Activated CD4-positive, alpha-beta T cell treated with anti-CD3 and anti-CD28 coated beads for 4 hours (primary cell): ENCODE data around the gene TNFRSF13B.
"Not testable (repeated sequence)": the region's sequence is repeated elsewhere in the genome, so short reads cannot be mapped to it uniquely, and the experiment has no call there.

ENCODE experiments used
- DNase-seq, 2 donors: peaks; one replicate each; pipeline ENCODE4 v3.0.0-alpha.2; 2020

TNFRSF13B gene

DNA sequence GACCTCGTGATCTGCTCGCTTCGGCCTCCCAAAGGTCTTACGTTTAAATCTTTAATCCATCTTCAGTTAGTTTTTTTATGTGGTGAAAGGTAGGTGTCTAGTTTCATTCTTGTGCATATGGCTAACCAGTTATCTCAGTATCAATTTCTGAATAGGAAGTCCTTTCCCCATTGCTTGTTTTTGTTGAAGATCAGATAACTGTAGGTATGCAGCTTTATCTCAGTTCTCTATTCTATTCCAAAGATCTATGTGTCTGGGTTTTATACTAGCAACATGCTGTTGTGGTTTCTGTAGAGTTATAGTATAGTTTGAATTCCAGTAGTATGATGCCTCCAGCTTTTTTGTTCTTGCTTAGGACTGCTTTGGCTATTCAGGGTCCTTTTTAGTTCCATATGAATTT lies 65.2 kb downstream of the TNFRSF13B start:
- no peak for DNase-seq

DNA sequence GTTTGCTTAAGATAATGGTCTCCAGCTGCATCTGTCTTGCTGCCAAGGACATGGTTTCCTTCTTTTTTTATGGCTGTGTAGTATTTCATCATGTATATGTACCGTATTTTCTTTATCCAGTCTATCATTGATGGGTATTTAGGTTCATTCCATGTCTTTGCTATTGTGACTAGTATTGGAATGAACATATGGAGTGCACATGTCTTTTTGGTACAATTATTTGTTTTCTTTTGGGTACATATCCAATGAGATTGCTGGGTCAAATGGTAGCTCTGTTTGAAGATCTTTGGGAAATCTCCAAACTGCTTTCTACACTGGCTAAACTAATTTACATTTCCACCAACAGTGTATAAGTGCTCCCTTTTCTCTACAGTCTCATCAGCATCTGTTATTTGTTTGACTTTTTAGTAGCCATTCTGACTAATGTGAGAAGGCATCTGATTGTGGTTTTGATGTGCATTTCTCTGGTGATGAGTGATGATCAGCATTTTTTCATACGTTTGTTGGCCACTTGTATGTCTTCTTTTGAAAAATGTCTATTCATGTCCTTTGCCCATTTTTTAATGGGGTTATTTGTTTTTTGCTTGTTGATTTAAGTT lies 66.2 kb downstream of the TNFRSF13B start:
- DNase-seq = no peak

DNA sequence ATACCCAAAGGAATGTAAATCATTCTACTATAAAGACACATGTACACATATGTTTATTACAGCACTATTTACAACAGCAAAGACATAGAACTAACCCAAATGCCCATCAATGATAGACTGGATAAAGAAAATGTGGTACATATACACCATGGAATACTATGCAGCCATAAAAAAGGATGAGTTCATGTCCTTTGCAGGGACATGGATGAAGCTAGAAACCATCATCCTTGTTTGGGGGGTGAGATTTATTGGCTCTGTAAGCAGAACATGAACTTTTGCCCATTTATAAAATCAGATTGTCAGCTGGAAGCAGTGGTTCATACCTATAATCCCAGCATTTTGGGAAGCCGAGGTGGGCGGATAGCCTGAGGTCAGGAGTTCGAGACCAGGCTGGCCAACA lies 68.8 kb downstream of the TNFRSF13B start:
- DNase-seq = not testable (repeated sequence)

DNA sequence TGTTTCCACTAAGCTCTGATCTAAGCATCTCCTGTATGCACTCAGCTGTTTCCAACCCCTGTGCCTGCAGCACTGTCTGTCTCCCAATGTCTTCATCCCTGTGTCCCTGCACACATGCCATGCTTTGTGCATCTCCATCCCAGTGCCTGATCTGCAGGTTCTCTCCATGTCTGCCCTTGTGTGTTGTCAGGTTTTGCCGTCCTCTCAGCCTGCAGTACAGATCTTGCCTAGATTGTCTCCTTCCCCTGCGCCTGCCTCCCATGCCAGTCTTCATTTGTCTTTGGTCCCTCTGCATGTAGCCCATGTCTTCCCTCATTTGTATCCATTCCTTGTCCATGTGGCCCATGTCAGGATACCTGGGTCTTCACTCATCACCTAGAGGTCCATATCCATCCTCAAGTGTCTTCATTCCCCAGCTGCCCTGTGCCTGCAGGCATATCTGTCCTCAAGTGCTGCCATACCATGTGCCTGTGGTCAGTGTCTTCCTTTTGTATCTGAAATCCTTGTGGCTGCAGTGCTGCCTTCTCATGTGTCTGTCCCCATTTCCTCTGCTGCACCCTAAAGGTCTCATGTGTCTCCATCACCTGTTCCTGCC lies 71.5 kb downstream of the TNFRSF13B start:
- no peak for DNase-seq

DNA sequence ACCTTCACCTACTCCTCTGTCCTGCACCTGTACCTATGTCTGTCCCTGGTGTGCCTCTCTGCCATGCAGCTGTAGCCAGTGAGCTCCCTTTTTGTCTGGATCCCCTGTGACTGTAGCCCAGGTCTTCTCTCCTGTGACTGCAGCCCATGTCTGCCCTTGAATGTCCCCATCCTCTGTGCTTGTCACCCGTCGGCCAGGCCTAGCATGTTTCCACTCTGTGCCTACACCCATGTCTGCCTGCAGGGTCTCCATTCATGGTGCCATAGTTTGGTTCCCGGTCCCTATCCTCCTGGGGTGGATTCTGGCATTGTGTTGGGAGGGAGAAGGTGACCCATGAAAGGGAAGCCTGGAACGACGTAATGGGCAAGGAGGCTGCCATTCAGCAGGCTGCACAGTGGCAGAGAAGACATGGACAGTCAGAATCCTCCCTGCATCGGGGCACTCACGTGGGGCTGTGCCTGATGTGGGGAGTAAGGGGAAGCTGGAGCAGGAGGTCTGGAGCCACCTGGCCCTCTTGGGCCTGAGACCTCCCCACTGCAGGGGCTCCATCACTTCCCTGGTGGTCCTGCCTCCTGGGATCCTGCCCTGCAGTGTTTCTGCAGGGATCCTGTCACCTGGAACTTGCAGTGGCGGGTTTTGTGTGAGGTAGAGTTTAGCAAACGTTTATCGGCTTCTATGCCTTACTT lies 74.6 kb downstream of the TNFRSF13B start:
- not testable (repeated sequence) for DNase-seq

DNA sequence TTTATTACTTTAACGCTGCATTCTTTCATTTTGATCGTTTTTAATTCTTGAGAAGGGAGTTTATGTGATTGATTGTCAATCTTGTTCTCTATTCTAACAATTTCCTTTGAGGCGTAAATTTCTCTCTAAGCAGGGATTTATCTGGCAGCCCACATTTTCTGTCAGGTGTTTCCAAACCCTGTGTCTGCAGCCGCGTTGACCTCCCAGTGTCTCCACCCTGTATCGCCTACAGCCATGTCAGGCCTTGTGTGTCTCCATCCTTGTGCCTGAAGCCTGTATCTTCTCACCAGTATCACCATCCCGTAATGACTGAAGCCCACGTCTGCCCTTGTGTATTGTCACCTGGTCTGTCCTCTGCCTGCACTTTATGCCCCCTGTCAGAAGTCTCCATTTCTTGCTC lies 75.7 kb downstream of the TNFRSF13B start:
- not testable (repeated sequence) for DNase-seq

DNA sequence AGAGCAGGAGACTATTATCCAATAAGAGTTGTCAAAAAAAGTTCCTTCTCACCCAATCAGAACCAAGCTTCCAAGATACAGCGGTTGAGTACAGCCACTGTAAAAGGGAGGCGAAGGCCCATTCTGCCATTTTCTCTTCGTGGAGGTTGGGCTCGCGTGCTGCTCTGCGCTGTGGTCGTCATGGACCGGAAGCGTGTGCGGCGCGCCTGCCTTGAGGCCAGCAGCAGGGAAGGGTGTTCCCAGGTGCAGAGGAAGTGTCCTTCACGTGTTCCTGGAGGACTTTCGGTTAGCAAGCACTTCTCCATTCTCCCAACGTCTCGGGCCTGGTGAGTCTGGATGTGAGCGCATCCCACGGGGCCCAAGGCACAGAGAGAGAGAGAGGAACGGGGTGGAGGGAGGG lies 78.4 kb downstream of the TNFRSF13B start:
- not testable (repeated sequence) for DNase-seq

DNA sequence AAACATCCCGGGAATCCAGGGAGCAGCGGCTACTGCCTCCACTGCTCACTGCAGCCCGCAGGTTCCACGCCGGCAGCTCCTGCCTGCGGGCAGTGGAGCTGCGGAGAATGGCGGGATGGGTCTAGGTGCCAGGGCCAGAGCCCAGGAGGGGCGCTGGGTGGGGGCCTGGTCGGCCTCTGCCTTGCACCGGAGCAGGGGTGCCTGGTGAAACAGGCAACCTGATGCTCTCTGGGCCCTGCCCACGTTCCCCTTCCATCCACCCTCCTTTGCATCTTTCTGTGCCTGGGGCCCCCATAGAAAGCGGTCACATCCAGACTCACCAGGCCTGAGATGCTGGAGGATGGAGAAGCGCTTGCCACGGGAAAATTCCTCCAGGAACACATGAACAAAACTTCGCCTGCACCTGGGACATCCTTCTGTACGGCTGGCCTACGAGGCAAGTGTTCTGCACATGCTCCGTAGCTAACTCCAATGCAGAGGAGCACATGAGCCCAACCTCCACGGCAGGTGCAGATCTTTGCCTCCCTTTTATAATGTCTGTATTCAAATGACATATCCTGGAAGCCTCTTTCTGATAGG lies 79.0 kb downstream of the TNFRSF13B start:
- not testable (repeated sequence) for DNase-seq

DNA sequence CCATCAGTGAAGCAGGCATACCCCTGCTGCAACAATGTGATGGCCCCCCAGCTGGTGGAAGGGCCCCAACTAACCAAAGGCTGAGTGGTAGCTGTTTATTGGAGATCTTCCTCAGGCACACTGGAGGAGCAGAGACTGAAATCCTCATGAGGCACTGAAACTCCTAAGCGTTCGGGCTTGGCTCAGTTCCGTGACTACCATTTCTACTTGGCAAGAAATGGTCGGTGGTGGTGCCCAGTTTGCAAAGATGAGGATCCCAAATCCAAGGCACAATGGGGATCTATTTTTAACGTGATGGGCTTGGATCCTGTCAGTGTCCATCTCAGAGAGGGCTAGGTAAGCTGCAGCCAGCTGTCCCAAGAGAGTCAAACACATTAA lies 82.8 kb downstream of the TNFRSF13B start:
- DNase-seq = no peak
